Loucy (cell line): ENCODE data around the gene PAX2.

Experiments
- EZH2phosphoT487 ChIP-seq: fragments of 200-600 bp; IDR thresholded peaks from 2 replicates; pipeline ENCODE4 v1.6.1; 2018; ENCODE audit warnings: antibody characterized with exemption, mild to moderate bottlenecking, moderate library complexity, borderline replicate concordance
- TF ChIP-seq, protein P1 (sequence below): fragments of 200-600 bp; sonication (generic); conservative IDR thresholded peaks from 2 replicates; pipeline ENCODE4 v1.5.1; 2014; ENCODE audit warnings: mild to moderate bottlenecking, antibody characterized with exemption, low read length

DNA sequence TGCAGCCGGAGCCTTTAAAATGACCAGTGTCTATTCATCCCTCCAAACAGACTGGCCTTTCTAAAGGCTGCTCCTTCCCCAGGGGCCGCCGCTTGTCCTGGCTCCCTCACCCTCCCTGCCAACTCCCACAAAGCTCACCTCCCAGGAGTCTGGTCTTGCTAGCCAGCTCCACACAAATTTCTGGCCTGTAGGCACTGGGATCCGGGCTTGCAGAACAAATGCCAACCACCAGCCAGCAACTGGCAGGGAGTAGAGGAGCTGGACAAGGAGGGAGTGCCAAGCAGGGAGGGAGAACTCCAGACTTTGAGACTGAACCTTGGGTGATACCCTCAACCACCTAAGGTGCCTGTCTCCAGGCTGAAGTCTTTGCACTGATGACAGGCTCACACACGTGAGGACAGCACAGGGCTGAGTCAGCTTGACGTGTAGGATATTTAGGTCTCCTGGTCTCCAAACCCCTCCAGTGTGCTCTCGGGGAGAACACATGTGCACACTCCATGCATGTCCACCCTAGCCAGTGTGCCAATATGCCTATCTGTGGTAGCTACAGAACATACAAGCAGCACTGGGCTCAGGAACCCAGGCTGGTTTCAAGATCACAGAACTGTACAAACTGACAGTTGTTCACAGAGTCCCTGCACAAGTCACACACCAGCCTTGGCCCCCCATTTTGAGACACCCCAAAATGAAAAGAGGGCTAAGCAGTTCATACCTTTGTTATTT is 6.0 kb downstream of the PAX2 start:
- TF ChIP-seq, protein P1, sequence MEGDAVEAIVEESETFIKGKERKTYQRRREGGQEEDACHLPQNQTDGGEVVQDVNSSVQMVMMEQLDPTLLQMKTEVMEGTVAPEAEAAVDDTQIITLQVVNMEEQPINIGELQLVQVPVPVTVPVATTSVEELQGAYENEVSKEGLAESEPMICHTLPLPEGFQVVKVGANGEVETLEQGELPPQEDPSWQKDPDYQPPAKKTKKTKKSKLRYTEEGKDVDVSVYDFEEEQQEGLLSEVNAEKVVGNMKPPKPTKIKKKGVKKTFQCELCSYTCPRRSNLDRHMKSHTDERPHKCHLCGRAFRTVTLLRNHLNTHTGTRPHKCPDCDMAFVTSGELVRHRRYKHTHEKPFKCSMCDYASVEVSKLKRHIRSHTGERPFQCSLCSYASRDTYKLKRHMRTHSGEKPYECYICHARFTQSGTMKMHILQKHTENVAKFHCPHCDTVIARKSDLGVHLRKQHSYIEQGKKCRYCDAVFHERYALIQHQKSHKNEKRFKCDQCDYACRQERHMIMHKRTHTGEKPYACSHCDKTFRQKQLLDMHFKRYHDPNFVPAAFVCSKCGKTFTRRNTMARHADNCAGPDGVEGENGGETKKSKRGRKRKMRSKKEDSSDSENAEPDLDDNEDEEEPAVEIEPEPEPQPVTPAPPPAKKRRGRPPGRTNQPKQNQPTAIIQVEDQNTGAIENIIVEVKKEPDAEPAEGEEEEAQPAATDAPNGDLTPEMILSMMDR: no peak
- no peak for TF ChIP-seq EZH2phosphoT487
